Gastroesophageal sphincter (tissue), 3 donors: ENCODE measurements around the gene SLC6A2.

Experiments used
- POLR2A ChIP-seq, 2 donors: fragments of 450-650 bp; IDR thresholded peaks; one replicate each; pipeline ENCODE4 v1.6.1; 2017; ENCODE audit warnings: antibody characterized with exemption in 2 of 2, mild to moderate bottlenecking in 2 of 2, moderate library complexity in 1 of 2
- POLR2AphosphoS5 ChIP-seq: sonication (generic); formaldehyde crosslinking; IDR thresholded peaks from one replicate; pipeline ENCODE4 v1.6.1; 2017; ENCODE audit warnings: antibody characterized with exemption
- TF ChIP-seq, protein P1 (sequence below), 4 experiments: fragments of 200-600 bp in 2 of 4; fragments of 450-650 bp in 2 of 4; sonication (generic) in 1 of 4; IDR thresholded peaks; one replicate each; pipeline ENCODE4 v1.5.1; 2017 to 2019; ENCODE audit warnings: antibody characterized with exemption in 4 of 4, mild to moderate bottlenecking in 2 of 4, moderate library complexity in 2 of 4

DNA sequence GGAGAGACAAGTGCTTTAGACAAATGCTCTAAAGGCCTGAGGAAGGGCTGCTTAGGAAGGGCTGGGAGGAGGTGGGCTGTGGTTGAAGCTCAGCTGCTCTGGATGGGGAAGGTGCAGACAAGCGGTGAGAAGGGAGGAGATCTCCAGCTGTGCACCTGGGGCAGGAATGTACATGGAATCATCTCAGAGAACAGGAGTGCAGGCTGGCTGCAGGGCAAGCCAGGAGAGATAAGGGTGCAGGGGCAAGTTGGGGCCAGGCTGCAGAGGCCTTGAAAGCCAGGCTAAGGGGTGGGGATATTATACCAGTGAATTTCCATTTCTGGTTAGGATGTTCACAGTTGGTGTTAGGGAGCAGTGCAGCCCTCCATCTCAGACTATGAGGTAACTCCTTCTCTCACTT is 4.2 kb downstream of the SLC6A2 start:
- TF ChIP-seq, protein P1, sequence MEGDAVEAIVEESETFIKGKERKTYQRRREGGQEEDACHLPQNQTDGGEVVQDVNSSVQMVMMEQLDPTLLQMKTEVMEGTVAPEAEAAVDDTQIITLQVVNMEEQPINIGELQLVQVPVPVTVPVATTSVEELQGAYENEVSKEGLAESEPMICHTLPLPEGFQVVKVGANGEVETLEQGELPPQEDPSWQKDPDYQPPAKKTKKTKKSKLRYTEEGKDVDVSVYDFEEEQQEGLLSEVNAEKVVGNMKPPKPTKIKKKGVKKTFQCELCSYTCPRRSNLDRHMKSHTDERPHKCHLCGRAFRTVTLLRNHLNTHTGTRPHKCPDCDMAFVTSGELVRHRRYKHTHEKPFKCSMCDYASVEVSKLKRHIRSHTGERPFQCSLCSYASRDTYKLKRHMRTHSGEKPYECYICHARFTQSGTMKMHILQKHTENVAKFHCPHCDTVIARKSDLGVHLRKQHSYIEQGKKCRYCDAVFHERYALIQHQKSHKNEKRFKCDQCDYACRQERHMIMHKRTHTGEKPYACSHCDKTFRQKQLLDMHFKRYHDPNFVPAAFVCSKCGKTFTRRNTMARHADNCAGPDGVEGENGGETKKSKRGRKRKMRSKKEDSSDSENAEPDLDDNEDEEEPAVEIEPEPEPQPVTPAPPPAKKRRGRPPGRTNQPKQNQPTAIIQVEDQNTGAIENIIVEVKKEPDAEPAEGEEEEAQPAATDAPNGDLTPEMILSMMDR (IDR thresholded peaks at IDR 0.05), result no peak
- TF ChIP-seq POLR2A (IDR thresholded peaks at IDR 0.05) (no peak), POLR2AphosphoS5 (no peak)
